ENCODE results near the gene GPR39.
"Not testable (repeated sequence)": the region's sequence is repeated elsewhere in the genome, so short reads cannot be mapped to it uniquely, and the experiment has no call there.

Gene GPR39

DNA sequence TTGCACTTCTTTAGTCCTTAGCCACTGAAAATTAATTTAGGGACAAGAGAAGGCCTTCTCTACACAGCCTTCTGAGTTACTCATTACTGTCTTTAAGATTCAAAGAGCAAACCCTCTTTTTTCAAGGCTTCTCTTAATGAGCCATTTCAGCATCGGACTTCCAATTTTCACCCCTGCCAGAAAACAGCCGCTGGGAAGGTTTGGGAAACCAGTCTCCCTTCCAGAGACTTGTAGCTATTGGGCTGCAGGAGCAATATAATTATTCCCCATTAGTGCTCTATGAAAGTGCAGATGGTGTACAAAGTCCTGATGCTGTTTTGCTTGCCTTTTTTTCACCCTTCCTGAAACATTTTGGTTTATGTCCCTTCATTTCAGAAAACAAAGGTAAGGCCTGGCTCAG is 79.3 kb downstream of the GPR39 start:
- no peak for DNase-seq (ENCODE audit: low read depth in 2 of 2)

DNA sequence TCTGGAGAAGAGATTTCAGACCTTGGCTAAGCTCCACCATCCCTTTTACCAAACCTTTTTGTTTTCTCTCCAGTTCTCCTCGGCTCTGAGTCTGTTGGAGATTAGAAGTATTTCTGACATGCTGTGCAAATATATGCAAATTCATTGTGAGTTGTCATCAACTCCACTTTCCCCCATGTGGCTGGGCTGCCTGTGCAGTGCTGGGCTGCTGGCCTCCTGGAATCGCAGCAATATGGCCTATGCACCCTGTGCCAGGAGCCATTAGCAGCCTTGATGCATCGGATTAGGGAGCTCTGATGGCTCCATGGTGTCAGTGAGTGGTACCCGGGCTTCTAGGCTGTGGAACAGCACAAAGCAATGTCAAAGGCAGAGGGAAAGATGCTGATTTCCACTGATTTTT is 80.0 kb downstream of the GPR39 start:
- no peak for DNase-seq (ENCODE audit: low read depth in 2 of 2)

DNA sequence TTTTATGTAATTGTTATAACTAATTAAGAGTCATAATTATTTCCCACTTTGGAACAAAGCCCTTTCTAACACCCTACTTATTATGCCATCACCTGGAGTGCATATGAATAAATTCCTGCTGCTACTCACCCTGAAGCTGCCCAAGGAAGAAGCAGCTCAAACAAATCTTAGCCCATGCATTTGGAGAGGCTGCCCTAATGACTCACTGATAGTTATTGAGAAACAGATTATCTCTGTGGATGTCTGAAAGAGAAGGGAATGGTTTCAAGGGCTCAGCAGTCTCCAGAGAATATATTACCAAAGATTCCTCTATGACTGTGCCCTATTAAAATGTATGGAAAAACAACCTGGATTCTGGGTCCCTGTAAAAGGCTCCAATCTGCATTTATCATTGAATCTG is 81.0 kb downstream of the GPR39 start:
- no peak for DNase-seq (ENCODE audit: low read depth in 2 of 2)

DNA sequence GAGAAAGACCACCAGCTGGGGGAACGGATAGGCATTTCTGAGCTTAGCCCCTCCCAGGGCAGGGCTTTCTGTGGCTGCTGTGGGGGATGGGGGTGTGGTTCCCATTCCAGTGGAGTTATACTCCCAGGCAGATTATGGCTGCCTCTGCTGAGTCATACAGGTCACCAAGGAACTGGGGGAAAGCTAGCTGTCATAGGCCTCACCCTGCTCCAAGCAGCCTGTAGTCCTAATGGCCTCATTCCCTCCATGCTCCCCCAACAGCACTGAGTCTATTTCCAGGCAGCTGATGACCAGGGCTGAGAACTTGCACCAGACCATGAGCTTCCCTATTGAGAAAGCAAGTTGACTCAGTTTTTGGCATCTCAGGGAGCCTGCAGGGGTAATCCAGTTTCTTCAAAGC is 87.1 kb downstream of the GPR39 start:
- DNase-seq (ENCODE audit: low read depth in 2 of 2): no peak

DNA sequence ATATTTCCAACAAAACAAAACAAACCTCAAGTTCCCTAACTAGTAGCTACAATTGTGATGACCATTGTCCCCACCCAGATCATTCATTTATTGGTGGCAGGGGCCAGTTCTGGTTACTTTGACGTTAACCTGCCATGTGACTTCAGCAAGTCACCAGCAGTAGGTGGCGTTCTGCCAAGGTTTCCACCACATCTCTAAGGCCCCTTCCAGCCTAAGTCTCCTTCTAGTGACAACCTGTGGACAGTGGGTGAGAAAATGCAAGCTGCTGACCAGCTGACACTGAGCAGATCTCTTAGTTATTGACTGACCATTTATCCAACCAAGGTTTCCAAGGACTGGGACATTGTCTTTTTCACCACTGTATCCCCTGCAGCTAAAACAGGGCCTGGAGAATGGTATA is 98.4 kb downstream of the GPR39 start:
- DNase-seq (ENCODE audit: low read depth in 2 of 2): no peak

DNA sequence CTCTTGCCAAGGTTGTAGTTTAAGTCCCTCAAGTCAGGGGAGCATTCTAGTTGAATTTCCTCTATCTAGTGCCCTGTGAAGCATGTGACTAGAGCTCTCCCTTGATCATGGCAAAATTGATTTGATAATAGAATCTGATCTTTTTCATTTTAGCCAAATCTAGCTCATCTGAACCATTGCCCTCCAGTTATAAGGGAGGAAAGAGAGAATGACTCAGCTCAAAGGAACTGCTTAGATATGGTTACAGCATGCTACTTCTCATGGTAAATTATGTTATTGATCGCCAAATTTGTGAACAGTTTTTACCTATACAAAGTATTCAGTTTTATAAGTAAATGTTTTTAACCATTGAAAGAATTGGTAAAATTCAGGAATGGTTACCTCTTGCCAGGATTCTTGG is 100.8 kb downstream of the GPR39 start:
- DNase-seq (ENCODE audit: low read depth in 2 of 2): no peak

DNA sequence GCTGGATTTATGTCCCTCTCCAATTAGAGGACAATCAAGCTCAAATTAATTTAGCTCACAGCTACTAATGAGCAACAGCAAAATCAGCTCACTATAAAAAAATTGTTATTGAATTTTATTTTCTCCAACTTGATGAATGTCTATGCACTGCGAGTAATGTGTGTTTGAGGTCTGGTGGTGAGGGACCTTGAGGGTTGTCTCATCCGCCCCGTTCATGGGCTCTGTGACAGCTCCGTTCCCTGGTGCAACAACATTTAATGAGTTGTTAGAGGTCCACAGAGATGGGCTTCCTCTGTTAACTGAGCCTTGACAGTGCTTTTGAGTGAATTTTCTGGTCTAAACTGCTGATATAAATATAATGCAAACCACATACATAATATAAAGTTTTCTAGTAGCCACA is 101.7 kb downstream of the GPR39 start:
- DNase-seq (ENCODE audit: low read depth in 2 of 2): no peak

DNA sequence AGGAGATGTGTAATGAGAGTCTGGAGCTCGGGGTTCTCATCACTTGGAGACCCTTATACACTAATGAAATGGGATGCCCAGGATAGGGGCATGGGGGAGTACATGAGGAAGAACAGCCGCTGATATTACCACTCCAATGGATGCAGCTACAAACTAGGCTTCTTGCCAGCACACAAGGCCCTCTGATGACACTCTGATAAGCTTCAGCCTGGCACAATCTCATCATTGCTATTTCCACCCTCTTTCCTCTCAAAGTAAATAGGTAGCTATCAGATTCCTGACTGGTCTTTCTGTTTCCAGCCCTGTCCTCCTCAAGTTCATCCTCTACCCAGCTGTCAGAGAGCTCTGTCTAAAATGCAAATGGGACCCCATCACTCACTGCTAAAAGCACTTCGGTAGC is 103.0 kb downstream of the GPR39 start:
- DNase-seq (ENCODE audit: low read depth in 2 of 2): no peak

DNA sequence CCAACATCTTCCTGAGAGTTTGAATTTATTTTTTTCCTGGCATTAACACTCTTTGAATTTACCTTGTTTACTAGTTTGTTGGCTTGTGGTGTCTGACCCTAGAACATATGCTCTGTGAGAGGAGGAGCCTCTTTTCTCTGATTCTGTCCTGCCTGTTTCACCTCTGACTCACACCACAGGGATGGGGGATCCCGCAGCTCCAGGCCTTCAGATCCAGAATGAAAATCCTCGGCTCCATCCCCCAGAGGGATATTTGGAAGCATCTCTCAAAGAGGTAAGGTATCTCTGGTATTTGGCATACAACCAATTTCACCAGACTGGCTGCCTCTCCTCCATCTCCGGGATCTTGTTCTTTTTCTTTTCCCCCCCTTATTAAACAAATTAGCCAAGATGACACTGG is 104.7 kb downstream of the GPR39 start:
- DNase-seq (ENCODE audit: low read depth in 2 of 2): no peak

DNA sequence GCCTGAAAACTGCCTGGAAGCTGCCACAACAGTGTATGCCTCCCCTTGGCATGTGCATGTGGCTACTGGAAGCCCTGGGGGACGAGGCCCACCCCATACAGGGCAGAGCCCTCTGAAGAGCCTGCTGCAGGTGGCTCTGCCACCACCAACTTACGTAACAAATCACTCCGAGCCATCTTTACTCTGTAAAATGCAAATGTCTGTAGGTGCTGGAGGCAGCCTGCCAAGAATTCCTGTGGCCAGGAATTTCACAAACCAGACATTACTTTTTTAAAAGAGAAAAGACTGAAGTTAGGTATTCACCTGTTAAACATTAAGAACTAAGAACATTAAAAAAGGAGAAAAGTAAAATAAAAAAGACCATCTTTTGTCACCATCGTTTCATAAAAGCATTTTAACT is 106.3 kb downstream of the GPR39 start:
- no peak for DNase-seq (ENCODE audit: low read depth in 2 of 2)

DNA sequence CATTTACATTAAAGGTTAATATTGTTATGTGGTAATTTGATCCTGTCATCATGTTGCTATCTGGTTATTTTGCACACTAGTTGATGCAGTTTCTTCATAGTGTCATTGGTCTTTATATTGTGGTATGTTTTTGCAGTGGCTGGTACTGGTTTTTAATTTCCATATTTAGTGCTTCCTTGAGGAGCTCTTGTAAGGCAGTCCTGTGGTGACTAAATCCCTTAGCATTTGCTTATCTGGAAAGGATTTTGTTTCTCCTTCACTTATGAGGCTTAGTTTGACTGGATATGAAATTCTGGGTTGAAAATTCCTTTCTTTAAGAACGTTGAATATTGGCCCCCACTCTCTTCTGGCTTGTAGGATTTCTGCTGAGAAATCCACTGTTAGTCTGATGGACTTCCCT is 120.5 kb downstream of the GPR39 start:
- not testable (repeated sequence) for DNase-seq (ENCODE audit: low read depth in 2 of 2)

DNA sequence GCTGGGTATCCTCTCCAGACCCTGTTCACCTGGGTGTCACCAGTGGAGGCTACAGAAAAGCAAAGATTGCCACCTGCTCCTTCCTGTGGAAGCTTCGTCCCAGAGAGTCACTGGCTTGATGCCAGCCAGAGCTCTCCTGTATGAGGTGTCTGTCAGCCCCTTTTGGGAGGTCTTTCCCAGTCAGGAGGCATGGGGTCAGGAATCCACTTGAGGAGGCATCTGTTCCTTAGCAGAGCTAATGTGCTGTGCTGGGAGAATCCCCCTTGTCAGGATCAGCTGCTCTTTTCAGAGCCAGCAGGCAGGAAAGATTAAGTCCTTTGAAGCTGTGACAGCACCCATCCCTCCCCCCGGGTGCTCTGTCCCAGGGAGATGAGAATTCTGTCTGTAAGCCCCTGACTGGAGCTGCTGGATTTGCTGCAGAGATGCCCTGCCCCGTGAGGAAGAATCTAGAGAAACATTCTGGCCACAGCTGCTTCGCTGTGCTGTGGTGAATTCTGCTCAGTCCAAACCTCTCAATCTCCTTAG is 121.8 kb downstream of the GPR39 start:
- DNase-seq (ENCODE audit: low read depth in 2 of 2): no peak

DNA sequence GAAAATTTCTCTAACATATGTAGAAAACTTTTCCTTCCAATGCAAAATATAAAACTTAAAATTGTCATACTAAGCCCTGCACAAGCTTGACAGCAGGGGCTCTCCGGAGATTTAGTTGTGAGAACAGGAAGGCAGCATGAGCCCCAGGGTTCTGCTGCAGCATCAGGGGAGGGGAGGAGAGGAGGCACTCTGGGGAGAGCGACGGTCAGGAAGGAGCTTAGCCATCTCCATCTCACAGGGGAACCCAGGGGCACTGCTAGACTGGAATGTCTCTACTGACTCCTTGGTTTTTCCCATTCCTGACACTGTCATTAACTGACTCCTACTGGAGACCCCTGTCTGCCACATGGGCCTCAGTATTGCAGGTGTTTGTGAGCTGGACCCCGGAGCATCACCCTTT is 123.6 kb downstream of the GPR39 start:
- DNase-seq (ENCODE audit: low read depth in 2 of 2): no peak

DNA sequence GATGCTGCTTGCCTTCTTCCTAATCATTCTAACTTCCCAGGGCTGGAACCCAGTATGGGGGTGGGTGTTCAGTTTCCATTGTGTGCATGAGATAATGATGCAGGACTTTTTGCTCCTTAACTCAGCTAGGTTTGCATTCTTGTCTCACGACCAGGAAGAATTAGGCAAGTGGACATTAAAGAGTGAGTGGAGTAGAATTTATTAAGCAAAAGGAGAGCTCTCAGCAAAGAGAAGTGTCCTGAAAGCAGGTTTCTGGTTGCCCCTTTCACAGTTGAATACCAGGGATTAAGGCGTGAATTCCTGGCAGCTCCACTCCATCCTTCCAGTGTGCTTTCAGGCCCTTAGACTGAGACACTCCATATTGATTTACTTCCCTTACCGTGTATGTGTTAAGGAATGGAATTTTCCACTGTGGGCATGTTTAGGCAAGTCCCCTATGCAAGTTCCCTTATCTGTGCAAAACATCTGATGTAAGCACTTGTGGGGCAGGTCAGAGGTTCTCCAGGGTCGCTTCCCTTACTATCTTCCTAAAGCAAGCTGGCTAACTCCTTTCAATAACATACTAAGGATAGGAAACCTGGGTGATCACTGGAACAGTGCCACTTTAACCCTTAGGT is 126.5 kb downstream of the GPR39 start:
- DNase-seq (ENCODE audit: low read depth in 2 of 2): no peak

DNA sequence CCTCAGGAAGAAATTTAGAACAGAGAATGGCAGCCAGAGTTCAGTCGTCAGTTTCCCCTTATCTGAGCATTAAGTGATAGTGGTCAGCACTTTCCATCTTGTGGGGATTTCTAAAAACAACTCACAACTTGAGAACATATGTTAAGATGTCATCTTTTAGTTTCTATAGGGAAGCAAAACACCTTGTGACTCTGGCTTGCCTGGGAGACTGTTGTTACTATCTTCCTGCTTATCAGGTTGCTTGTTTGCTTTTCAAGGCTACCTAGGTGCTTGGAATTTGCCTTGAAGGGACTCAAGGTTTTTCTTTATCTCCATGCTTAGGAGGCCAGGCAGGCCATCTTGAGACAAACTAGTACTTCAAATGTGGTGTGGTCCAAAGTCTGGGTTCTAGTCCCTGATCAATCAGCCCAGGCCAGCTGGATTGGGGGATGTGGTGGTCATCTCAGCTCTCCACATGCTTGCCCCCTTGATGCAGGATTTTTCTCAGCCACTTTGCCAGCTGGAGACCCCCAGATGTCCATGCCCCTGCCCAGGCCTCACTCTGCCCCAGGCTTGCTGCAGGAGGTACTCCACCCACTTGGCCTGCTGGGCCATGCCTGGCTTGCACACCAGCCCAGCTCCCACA is 127.5 kb downstream of the GPR39 start:
- no peak for DNase-seq (ENCODE audit: low read depth in 2 of 2)

DNA sequence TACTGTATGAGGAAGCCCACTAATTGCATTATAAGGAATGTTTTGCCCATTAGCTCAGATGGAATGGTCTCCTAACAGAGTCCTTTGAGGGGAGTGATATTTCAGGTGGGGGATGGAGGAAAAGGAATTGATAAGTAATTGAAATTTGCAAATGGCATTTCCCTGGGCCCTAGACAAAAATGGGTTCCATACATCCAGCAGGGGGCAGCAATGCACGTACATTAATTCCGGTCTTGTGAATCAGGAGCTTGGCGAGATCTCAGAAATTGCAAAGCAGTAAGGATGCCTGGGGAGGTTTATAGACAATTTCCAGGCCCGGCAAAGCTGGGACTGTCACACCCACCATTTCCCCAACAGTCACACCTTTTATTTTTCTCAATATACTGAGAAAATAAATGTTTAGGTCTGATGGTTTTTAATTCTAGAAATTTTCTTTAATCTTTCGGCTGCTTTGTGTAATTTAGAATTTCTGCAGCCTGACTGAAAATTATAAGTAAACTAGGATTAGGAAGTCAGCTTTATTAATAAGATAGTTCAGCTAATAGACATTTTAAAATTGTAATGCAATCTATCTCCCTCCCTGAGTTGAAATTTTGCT is 130.6 kb downstream of the GPR39 start:
- no peak for DNase-seq (ENCODE audit: low read depth in 2 of 2)

DNA sequence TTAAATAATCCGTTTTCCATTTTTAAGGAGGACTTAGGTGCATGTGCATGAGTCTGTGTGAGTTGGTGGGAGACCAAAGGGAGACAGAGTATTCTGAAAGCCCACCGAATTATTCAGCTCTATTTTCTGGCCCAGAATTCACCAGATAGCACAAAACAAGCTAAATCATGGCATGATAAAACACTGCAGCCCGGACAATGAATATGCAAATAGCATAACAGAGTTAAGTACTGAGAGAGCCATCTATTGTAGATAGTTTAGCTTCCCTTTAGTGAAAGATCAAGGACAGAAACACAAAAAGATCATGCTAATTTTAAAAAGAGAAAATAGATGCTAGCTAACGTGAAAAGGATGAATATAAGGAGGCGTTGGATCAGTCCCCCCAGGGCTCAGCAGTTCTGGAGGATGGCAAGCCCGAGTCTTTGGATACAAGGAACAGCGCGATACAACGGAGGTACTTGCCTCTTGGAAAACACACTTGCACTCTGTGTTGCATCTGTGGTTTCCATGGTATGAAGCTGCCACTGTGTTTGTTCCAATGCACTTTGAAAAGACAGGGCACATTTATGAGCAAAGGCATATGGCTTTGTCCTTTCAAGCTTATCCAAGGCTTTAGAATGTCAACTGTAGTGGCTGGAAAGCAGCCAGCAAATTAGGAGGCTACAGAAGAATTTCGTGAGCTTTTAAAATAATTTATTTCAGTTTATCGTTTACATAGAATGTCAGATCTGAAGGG is 133.5 kb downstream of the GPR39 start:
- DNase-seq (ENCODE audit: low read depth in 2 of 2): no peak

DNA sequence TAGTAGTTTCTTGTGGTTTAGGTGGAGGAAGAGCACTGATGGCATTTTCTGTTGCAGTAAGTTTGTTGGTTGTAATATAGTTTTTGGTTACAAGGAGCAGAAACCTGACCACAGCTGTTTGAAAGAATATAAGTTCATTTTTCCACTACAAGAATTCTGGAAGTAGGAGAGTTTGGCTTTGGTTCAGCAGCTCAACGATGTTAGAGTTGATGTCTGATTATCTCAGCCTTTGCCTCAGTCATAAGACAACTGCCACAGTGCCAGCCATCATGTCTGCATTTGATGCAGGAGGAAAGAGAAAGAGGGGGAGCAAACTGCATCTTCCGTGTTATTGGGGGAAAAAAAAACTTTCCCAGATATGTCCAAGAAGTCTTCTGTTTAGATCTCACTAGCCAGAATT is 134.3 kb downstream of the GPR39 start:
- DNase-seq (ENCODE audit: low read depth in 2 of 2): no peak

DNA sequence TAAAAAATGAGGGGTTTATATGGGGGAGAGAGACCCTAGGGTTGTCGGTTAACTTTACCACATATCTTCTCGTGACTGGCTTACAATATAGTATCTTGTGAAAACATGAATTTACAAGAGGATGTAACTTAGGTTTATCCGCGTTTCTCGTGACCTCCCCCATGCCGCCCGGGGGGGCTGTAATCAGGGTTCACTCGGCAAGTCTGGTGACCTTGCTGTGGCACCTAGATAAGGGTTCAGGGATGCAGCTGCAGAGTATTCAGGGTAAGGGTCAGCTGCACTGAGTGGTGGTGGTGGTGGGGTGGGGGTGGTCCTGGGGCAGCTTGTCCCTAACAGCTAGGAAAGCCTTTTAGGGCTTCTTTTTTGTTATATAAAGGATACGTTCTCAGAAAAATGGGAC is 141.1 kb downstream of the GPR39 start:
- no peak for DNase-seq (ENCODE audit: low read depth in 2 of 2)

DNA sequence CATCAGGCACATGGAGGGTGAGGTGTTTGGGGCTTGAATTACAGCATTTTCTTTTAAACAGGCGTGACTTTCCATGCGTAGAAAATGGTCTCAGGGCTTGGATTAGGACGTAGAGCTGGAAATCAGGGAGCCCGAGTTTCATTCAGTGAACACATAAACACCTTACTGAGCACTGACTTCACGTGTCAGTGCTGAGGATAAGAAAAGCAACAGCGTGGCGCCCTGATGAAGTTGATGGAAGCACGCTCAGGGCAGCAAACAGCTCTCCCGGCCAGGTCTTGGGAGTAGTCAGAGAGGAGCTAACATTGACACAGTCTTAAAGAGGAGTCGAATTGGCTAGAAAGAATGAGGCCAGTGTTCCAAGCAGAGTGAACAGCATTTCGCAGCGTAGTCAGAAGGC is 142.7 kb downstream of the GPR39 start:
- no peak for DNase-seq (ENCODE audit: low read depth in 2 of 2)

DNA sequence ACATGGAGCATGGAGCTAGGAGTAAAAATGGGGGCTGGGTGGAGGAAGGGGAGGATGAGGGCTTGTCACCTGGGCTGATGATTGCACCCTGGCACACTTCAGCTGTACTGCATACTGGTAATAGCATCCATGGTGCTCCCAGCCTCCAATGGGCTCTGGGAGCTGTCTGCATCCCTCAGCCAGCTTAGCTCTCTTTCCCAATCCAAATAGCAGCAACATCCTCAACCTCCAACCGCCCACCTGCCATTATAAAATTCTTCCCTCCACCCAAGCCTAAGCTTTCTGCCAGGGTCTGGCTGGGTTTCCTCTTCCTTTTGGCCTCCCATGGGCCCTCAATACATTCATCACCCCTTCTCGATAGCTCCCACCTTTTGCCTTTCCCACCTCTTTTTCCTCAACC is 143.3 kb downstream of the GPR39 start:
- no peak for DNase-seq (ENCODE audit: low read depth in 2 of 2)

DNA sequence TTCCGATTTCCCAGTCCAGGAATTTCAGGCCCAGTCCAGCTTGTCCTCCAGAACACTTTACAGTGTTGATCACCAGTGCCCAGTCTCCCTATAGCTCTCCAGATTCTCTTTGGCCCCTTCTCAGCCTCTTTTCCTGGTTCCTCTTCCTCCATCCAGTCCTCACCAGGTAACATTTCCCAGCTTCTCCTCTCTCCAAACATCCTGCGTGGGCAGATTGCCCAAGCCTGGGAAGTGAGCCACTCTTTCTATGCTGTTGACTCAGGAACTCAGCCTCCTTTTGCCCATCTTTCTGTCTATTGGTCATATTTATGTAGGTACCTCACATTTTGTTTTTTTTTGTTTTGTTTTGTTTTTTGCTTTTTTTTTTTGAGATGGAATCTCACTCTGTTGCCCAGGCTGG is 144.0 kb downstream of the GPR39 start:
- DNase-seq (ENCODE audit: low read depth in 2 of 2): no peak

DNA sequence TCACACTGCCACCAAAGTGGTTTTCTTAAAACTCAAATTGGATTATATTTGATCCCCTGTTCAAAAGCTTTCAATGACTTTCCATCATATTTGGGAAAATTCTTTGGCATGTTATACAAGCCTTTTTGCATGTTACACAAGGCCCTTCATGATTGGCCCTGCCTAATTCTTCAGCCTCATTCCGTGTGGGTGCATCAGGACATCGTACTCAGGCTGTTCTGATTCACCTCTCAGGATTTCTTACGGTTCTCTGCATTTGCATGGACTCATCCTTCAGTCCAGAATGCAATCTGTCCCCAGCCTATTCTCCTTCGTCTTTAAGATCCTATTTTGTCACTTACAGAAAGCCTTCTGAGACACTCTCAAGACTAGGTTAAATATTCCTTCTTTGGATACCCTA is 145.6 kb downstream of the GPR39 start:
- no peak for DNase-seq (ENCODE audit: low read depth in 2 of 2)

Measured in stimulated activated CD8-positive, alpha-beta memory T cell treated with anti-CD3 and anti-CD28 coated beads, Interleukin-7, amount 100 ng/mL, for 1 hour (primary cell).